Liver (tissue), 9 donors: ENCODE measurements around the gene SLC16A7. TPM values are rescaled to one million over a fixed set of nuclear protein-coding genes. Genes with fewer than 3 reads are reported as not detected.

ENCODE experiments used
- DNase-seq: peaks from one replicate; pipeline ENCODE4 v3.0.0-alpha.2; 2017; ENCODE audit warnings: low spot score
- H3K27ac ChIP-seq, 2 donors: one replicate each; pipeline ENCODE4 v1.7.0; 2013; ENCODE audit warnings: inconsistent platforms in 2 of 2, low read length in 2 of 2, control low read depth in 1 of 2, low read depth in 1 of 2, mild to moderate bottlenecking in 1 of 2
- H3K27me3 ChIP-seq, 4 donors: one replicate each; pipeline versions ENCODE4 v1.6.1 to v1.7.0; 2013; ENCODE audit warnings: low read length in 3 of 4, inconsistent platforms in 1 of 4, mild to moderate bottlenecking in 1 of 4, moderate library complexity in 1 of 4; ENCODE audit not compliant: control insufficient read depth in 4 of 4, insufficient read depth in 4 of 4
- H3K36me3 ChIP-seq, 4 donors: one replicate each; pipeline versions ENCODE4 v1.6.1 to v1.7.0; 2013; ENCODE audit warnings: low read length in 3 of 4, mild to moderate bottlenecking in 3 of 4, low read depth in 1 of 4, moderate library complexity in 1 of 4; ENCODE audit not compliant: control insufficient read depth in 4 of 4, insufficient read depth in 3 of 4
- H3K4me1 ChIP-seq, 4 donors: one replicate each; pipeline versions ENCODE4 v1.6.1 to v1.7.0; 2013; ENCODE audit warnings: low read length in 3 of 4, mild to moderate bottlenecking in 3 of 4, moderate library complexity in 1 of 4; ENCODE audit not compliant: control insufficient read depth in 4 of 4, insufficient read depth in 4 of 4
- H3K4me3 ChIP-seq, 3 donors: one replicate each; pipeline versions ENCODE4 v1.6.1 to v1.7.0; 2013; ENCODE audit warnings: low read length in 3 of 3, control low read depth in 1 of 3, low read depth in 1 of 3, mild to moderate bottlenecking in 1 of 3
- H3K9ac ChIP-seq, 2 donors: one replicate each; pipeline ENCODE4 v1.7.0; 2013; ENCODE audit warnings: low read length in 2 of 2, mild to moderate bottlenecking in 2 of 2, moderate library complexity in 2 of 2, control low read depth in 1 of 2, low read depth in 1 of 2
- H3K9me3 ChIP-seq, 4 donors: one replicate each; pipeline versions ENCODE4 v1.6.1 to v1.7.0; 2013; ENCODE audit warnings: low read length in 3 of 4; ENCODE audit not compliant: control insufficient read depth in 4 of 4
- EGR1 ChIP-seq, 2 donors: IDR thresholded peaks; 2 replicates each; pipeline ENCODE4 v1.6.1; 2016 to 2018; ENCODE audit warnings: antibody characterized with exemption in 2 of 2, low read depth in 2 of 2
- FOXA1 ChIP-seq: IDR thresholded peaks from 2 replicates; pipeline ENCODE4 v1.6.1; 2016; ENCODE audit warnings: antibody characterized with exemption
- FOXA2 ChIP-seq: IDR thresholded peaks from 2 replicates; pipeline ENCODE4 v1.6.1; 2016; ENCODE audit warnings: antibody characterized with exemption
- GABPA ChIP-seq, 2 donors: IDR thresholded peaks in 1 of 2; conservative IDR thresholded peaks in 1 of 2; 2 replicates each; pipeline ENCODE4 v1.6.1; 2016; ENCODE audit warnings: antibody characterized with exemption in 2 of 2, mild to moderate bottlenecking in 1 of 2, moderate library complexity in 1 of 2
- HNF4A ChIP-seq, 2 donors: conservative IDR thresholded peaks; 2 replicates each; pipeline ENCODE4 v1.6.1; 2016; ENCODE audit warnings: antibody characterized with exemption in 2 of 2, mild to moderate bottlenecking in 2 of 2
- HNF4G ChIP-seq: IDR thresholded peaks from 2 replicates; pipeline ENCODE4 v1.6.1; 2016; ENCODE audit warnings: antibody characterized with exemption
- JUND ChIP-seq, 2 donors: IDR thresholded peaks; 2 replicates each; pipeline ENCODE4 v1.6.1; 2016; ENCODE audit warnings: antibody characterized with exemption in 2 of 2
- NR2F2 ChIP-seq: IDR thresholded peaks from 2 replicates; pipeline ENCODE4 v1.6.1; 2016; ENCODE audit warnings: antibody characterized with exemption
- RAD21 ChIP-seq, 2 donors: IDR thresholded peaks; 2 replicates each; pipeline ENCODE4 v1.6.1; 2016; ENCODE audit warnings: antibody characterized with exemption in 2 of 2, mild to moderate bottlenecking in 2 of 2
- REST ChIP-seq: IDR thresholded peaks from 2 replicates; pipeline ENCODE4 v1.6.1; 2016; ENCODE audit warnings: antibody characterized with exemption, mild to moderate bottlenecking
- RXRA ChIP-seq, 2 donors: IDR thresholded peaks; 2 replicates each; pipeline ENCODE4 v1.6.1; 2017 to 2018; ENCODE audit warnings: antibody characterized with exemption in 2 of 2, mild to moderate bottlenecking in 1 of 2
- SP1 ChIP-seq: IDR thresholded peaks from 2 replicates; pipeline ENCODE4 v1.6.1; 2018; ENCODE audit warnings: antibody characterized with exemption, mild to moderate bottlenecking
- TAF1 ChIP-seq: conservative IDR thresholded peaks from 2 replicates; pipeline ENCODE4 v1.6.1; 2016; ENCODE audit warnings: antibody characterized with exemption, mild to moderate bottlenecking
- YY1 ChIP-seq: IDR thresholded peaks from 2 replicates; pipeline ENCODE4 v1.6.1; 2016; ENCODE audit warnings: antibody characterized with exemption, mild to moderate bottlenecking
- WGBS: extraction: QIAGEN DNeasy Blood & Tissue Kit; methylation state at CpG from one replicate; pipeline ENCODE4 v1.1.7; 2013; 5-methylcytosine and 5-hydroxymethylcytosine counted together
- polyA plus RNA-seq, 2 donors: library from polyadenylated mRNA; stranded (reverse) in 1 of 2; unstranded in 1 of 2; fragments of 200-250 nt in 1 of 2; fragments of >200 nt in 1 of 2; fragmentation: Nextera tagmentation in 1 of 2; extraction: Ambion mirVana in 1 of 2; gene quantifications; one replicate each; pipeline versions ENCODE4 v1.2.1 to v1.2.3, GENCODE V29; 2013 to 2015
- total RNA-seq, 2 donors: library from RNA; depleted of rRNA; stranded (reverse); fragments of >200 nt; gene quantifications; one replicate each; pipeline ENCODE4 v1.2.3, GENCODE V29; 2014
- TF ChIP-seq, protein P1 (sequence below): IDR thresholded peaks from 2 replicates; pipeline ENCODE4 v1.6.1; 2016; ENCODE audit warnings: antibody characterized with exemption
- TF ChIP-seq, protein P2 (sequence below): IDR thresholded peaks from 2 replicates; pipeline ENCODE4 v1.6.1; 2016; ENCODE audit warnings: antibody characterized with exemption
- TF ChIP-seq, protein P3 (sequence below): IDR thresholded peaks from 2 replicates; pipeline ENCODE4 v1.6.1; 2016; ENCODE audit warnings: antibody characterized with exemption
- TF ChIP-seq, protein P4 (sequence below): fragments of 150-350 bp; IDR thresholded peaks from 2 replicates; pipeline ENCODE4 v1.5.1; 2017; ENCODE audit warnings: improper control_type of control experiment, low read depth, low read length; ENCODE audit not compliant: missing input control
- donor health status: healthy.
- donor health status: healthy.
- donor health status: healthy.
- donor health status: healthy.
- donor health status: healthy.

The SLC16A7 gene
- total and polyA plus RNA-seq, 4 donors: 3.0 to 24.0 (median 12.1) TPM

DNA sequence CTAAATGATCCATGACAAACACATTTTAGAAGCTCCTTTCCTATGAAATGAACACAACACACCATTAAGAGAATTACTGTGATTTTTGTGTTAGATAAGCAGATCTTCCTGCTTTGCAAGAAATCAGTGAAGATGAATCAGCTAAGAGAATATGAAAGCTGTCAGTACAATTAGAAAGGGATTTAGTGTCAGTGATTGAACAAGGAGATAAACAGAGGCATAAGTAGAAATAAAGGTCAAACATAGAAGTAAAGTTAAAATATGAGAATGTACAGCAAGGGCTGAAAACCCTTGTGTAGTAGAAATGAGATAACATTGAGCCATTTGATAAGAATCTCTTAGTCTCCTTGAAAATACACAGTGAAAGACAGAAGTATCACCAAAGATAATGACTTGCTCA, 21.4 kb upstream of the SLC16A7 start:
- Histone ChIP-seq H3K36me3 (no peaks in the 10 kb centered on the region), H3K27ac (no peak overlapping the region), H3K9me3 (no peaks in the 10 kb centered on the region), H3K9ac (no peak overlapping the region), H3K27me3 (no peaks in the 10 kb centered on the region), H3K4me3 (no peak overlapping the region), H3K4me1 (no peaks in the 10 kb centered on the region)
- DNase-seq: no peak
- TF ChIP-seq YY1: no peak
- TF ChIP-seq FOXA1: no peak
- TF ChIP-seq, protein P1, sequence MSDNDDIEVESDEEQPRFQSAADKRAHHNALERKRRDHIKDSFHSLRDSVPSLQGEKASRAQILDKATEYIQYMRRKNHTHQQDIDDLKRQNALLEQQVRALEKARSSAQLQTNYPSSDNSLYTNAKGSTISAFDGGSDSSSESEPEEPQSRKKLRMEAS: no peak
- no peak for TF ChIP-seq JUND (IDR thresholded peaks at IDR 0.05)
- TF ChIP-seq HNF4G: no peak
- no peak for TF ChIP-seq FOXA2
- TF ChIP-seq RAD21 (IDR thresholded peaks at IDR 0.05): no peak
- TF ChIP-seq, protein P2, sequence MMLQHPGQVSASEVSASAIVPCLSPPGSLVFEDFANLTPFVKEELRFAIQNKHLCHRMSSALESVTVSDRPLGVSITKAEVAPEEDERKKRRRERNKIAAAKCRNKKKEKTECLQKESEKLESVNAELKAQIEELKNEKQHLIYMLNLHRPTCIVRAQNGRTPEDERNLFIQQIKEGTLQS: no peak
- no peak for TF ChIP-seq NR2F2
- TF ChIP-seq SP1: no peak
- no peak for TF ChIP-seq HNF4A (conservative IDR thresholded peaks at IDR 0.05)
- TF ChIP-seq TAF1: no peak
- TF ChIP-seq GABPA (IDR thresholded peaks at IDR 0.05 in 1 of 2, conservative IDR thresholded peaks at IDR 0.05 in 1 of 2): no peak
- TF ChIP-seq REST: no peak
- TF ChIP-seq, protein P3, sequence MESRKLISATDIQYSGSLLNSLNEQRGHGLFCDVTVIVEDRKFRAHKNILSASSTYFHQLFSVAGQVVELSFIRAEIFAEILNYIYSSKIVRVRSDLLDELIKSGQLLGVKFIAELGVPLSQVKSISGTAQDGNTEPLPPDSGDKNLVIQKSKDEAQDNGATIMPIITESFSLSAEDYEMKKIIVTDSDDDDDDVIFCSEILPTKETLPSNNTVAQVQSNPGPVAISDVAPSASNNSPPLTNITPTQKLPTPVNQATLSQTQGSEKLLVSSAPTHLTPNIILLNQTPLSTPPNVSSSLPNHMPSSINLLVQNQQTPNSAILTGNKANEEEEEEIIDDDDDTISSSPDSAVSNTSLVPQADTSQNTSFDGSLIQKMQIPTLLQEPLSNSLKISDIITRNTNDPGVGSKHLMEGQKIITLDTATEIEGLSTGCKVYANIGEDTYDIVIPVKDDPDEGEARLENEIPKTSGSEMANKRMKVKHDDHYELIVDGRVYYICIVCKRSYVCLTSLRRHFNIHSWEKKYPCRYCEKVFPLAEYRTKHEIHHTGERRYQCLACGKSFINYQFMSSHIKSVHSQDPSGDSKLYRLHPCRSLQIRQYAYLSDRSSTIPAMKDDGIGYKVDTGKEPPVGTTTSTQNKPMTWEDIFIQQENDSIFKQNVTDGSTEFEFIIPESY: no peak

DNA sequence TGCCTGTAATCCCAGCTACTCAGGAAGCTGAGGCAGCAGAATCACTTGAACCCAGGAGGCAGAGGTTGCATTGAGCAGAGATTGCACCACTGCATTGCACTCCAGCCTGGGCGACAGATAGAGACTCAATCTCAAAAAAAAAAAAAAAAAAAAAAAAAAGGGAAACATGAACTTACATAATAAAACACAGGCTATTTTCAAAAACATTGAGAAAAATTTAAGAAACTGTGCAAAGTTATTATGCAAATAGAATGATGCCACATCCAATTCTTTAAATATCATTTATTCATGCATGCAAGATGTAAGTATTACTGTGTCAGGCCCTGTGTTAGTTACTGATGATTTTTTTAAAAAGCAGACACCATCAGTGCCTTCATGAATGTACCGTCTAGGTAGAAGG, 20.0 kb upstream of the SLC16A7 start:
- Histone ChIP-seq H3K27me3 (no peaks in the 10 kb centered on the region), H3K27ac (no peak overlapping the region), H3K4me3 (no peak overlapping the region), H3K36me3 (no peaks in the 10 kb centered on the region), H3K4me1 (no peaks in the 10 kb centered on the region), H3K9me3 (no peaks in the 10 kb centered on the region), H3K9ac (no peak overlapping the region)
- DNase-seq: no peak
- TF ChIP-seq YY1 (no peak), EGR1 (IDR thresholded peaks at IDR 0.05; ENCODE audit: low read depth in 2 of 2) (no peak), TAF1 (no peak), FOXA2 (no peak), NR2F2 (no peak), RAD21 (IDR thresholded peaks at IDR 0.05) (no peak), HNF4A (conservative IDR thresholded peaks at IDR 0.05) (no peak), SP1 (no peak), GABPA (IDR thresholded peaks at IDR 0.05 in 1 of 2, conservative IDR thresholded peaks at IDR 0.05 in 1 of 2) (no peak), FOXA1 (no peak), RXRA (IDR thresholded peaks at IDR 0.05) (no peak), JUND (IDR thresholded peaks at IDR 0.05) (no peak)
- TF ChIP-seq, protein P4, sequence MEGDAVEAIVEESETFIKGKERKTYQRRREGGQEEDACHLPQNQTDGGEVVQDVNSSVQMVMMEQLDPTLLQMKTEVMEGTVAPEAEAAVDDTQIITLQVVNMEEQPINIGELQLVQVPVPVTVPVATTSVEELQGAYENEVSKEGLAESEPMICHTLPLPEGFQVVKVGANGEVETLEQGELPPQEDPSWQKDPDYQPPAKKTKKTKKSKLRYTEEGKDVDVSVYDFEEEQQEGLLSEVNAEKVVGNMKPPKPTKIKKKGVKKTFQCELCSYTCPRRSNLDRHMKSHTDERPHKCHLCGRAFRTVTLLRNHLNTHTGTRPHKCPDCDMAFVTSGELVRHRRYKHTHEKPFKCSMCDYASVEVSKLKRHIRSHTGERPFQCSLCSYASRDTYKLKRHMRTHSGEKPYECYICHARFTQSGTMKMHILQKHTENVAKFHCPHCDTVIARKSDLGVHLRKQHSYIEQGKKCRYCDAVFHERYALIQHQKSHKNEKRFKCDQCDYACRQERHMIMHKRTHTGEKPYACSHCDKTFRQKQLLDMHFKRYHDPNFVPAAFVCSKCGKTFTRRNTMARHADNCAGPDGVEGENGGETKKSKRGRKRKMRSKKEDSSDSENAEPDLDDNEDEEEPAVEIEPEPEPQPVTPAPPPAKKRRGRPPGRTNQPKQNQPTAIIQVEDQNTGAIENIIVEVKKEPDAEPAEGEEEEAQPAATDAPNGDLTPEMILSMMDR: no peak
- TF ChIP-seq, protein P3: no peak
- TF ChIP-seq, protein P2: no peak
- 85% methylated on average over 2 of the region's 2 CpGs for WGBS
